ENCODE results near the gene VPS72.
"Not testable (repeated sequence)": the region's sequence is repeated elsewhere in the genome, so short reads cannot be mapped to it uniquely, and the experiment has no call there.

VPS72 gene

GRCh38 chr1:151189637-151190445, at the start of gene VPS72:
Gene VPS72 (minus strand): TSS chr1:151190197. CDS start chr1:151190121, 76 bp downstream.
- DNase-seq (ENCODE audit: low spot score), result peak; percentile 90

GRCh38 chr1:151238467-151238739, 48.4 kb upstream of the VPS72 start:
- no peak for DNase-seq (ENCODE audit: low spot score)

GRCh38 chr1:151237678-151238466, 47.9 kb upstream of the VPS72 start:
- no peak for DNase-seq (ENCODE audit: low spot score)

- no peak for DNase-seq (ENCODE audit: low spot score)
These were observed 45.2 kb upstream of the VPS72 start for GRCh38 chr1:151235235-151235634.

GRCh38 chr1:151222130-151222529, 32.1 kb upstream of the VPS72 start:
- no peak for DNase-seq (ENCODE audit: low spot score)

GRCh38 chr1:151221616-151222015, 31.6 kb upstream of the VPS72 start:
- no peak for DNase-seq (ENCODE audit: low spot score)

GRCh38 chr1:151213560-151213959, 23.6 kb upstream of the VPS72 start:
- DNase-seq (ENCODE audit: low spot score), result no peak

GRCh38 chr1:151211972-151212705, 22.1 kb upstream of the VPS72 start:
- no peak for DNase-seq (ENCODE audit: low spot score)

- DNase-seq (ENCODE audit: low spot score), result no peak
These were observed 20.8 kb upstream of the VPS72 start for GRCh38 chr1:151210830-151211229.

GRCh38 chr1:151205381-151205965, 15.5 kb upstream of the VPS72 start:
- not testable (repeated sequence) for DNase-seq (ENCODE audit: low spot score)

- DNase-seq (ENCODE audit: low spot score), result peak; percentile 57
These were observed 10.0 kb upstream of the VPS72 start for GRCh38 chr1:151199873-151200581.

GRCh38 chr1:151198254-151199127, 8.5 kb upstream of the VPS72 start, which contains the start of gene PIP5K1A:
Gene PIP5K1A (plus strand): TSS chr1:151198552. CDS start chr1:151198997, 445 bp downstream.
- peak; percentile 97 for DNase-seq (ENCODE audit: low spot score)

GRCh38 chr1:151197863-151198253, 7.9 kb upstream of the VPS72 start:
- DNase-seq (ENCODE audit: low spot score), result no peak

- no peak for DNase-seq (ENCODE audit: low spot score)
These were observed 6.3 kb upstream of the VPS72 start for GRCh38 chr1:151196292-151196800.

GRCh38 chr1:151194894-151195594, 5.0 kb upstream of the VPS72 start:
- not testable (repeated sequence) for DNase-seq (ENCODE audit: low spot score)

- DNase-seq (ENCODE audit: low spot score), result no peak
These were observed 3.9 kb upstream of the VPS72 start for GRCh38 chr1:151193856-151194255.

GRCh38 chr1:151193304-151193703, 3.3 kb upstream of the VPS72 start:
- DNase-seq (ENCODE audit: low spot score), result no peak

GRCh38 chr1:151192047-151192446, 2.0 kb upstream of the VPS72 start:
- DNase-seq (ENCODE audit: low spot score), result no peak

- not testable (repeated sequence) for DNase-seq (ENCODE audit: low spot score)
These were observed 1.3 kb downstream of the VPS72 start for GRCh38 chr1:151188667-151189066.

GRCh38 chr1:151187205-151187604, 2.8 kb downstream of the VPS72 start:
- no peak for DNase-seq (ENCODE audit: low spot score)

Data from left forelimb (tissue), 1 donor.